C4-2B (cell line): Measurements from ENCODE around the gene SERPIND1.

ENCODE experiments used
- H3K27ac ChIP-seq: fragments of 450-650 bp; 2 replicates; pipeline ENCODE4 v1.5.1; 2017
- ZFX ChIP-seq: fragments of 450-650 bp; IDR thresholded peaks from 2 replicates; pipeline ENCODE4 v1.6.1; 2017
- TF ChIP-seq, protein P1 (sequence below): fragments of 450-650 bp; conservative IDR thresholded peaks from 2 replicates; pipeline ENCODE4 v1.5.1; 2017; ENCODE audit warnings: mild to moderate bottlenecking

Gene SERPIND1

DNA sequence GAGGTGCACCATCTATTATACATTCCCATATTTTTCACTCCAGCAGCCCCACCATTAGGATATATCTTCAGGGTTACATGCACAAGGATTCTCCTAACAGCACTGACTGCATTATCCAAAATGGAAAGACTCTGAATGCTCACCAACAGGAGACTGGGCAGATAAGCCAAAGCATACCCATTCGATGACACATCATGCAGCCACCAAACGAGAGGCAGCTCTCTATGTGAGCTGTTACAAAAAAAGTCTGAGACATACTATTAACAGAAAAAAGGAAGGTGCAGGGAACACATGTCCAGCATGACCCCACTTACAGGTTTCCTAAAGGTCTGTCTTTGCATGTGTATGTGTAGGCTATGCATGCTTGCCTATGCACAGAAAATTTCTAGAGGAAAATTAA, 12.4 kb upstream of the SERPIND1 start:
- H3K27ac ChIP-seq, result no peak overlapping the region
- TF ChIP-seq, protein P1, sequence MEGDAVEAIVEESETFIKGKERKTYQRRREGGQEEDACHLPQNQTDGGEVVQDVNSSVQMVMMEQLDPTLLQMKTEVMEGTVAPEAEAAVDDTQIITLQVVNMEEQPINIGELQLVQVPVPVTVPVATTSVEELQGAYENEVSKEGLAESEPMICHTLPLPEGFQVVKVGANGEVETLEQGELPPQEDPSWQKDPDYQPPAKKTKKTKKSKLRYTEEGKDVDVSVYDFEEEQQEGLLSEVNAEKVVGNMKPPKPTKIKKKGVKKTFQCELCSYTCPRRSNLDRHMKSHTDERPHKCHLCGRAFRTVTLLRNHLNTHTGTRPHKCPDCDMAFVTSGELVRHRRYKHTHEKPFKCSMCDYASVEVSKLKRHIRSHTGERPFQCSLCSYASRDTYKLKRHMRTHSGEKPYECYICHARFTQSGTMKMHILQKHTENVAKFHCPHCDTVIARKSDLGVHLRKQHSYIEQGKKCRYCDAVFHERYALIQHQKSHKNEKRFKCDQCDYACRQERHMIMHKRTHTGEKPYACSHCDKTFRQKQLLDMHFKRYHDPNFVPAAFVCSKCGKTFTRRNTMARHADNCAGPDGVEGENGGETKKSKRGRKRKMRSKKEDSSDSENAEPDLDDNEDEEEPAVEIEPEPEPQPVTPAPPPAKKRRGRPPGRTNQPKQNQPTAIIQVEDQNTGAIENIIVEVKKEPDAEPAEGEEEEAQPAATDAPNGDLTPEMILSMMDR, result no peak
- no peak for TF ChIP-seq ZFX

DNA sequence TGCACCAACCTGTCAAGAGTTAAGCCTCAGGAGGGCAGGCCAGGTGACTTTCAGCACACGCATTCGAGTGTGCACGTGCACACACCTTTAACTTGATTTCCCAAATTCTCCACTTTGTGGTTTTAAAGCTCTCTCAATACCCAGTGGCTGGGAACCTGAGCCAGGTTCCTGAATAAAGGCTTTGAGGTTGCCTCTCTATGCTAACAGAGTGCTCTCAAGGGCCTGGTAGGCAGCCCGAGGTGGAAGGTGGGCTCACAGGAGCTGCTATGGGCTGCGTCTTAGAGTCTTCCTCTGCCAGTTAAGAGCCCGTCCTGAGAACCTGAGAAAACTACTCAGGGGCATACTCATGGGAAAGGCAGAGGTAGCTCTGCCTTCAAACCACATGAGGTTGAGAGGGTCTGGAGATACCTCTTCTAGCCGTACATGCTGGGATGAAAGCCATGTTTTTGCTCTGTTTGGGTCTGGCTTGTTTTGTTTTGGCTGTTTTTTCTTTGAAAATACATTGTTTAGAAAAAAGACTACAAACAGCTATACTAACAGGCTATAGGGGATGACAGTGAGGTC, 11.6 kb upstream of the SERPIND1 start:
- no peak overlapping the region for H3K27ac ChIP-seq
- TF ChIP-seq, protein P1, result no peak
- TF ChIP-seq ZFX, result no peak

DNA sequence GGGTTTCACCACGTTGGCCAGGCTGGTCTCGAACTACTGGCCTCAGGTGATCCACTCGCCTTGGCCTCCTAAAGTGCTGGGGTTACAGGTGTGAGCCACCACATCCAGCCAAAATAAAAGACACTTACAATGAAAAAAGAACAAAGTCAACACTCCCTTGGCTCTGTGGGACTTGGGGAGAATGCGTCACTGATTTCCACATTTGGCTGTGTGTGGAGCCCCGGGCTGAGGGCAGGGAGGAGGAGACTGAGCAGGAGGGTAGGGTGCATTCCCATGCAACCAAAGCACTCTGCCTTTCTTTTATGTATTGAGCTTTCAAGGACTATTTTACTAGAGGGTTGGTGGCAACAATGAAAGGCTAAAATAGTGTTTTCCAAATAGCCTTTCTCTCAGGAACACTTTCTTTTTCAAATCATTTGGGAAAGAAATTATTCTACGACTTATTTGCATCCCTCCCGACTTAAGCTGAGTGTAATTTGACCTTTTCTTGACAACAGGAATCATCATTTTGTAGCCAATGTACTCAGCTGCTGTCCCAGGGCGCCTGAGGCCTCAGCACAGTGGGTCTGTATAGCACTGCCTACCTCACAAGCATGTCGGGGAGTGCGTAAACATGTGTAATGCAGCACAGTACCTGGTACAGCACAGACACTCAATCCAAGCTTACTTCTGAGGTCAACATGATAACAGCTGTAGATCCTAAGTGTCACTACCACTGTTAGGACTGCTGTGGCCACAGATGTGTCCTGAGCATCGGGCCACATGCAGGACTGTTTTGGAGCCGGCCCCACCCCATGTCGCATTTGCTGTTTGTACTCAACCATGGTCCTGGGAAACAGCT, 10.1 kb upstream of the SERPIND1 start:
- TF ChIP-seq ZFX, result no peak
- TF ChIP-seq, protein P1, result no peak
- no peak overlapping the region for H3K27ac ChIP-seq

DNA sequence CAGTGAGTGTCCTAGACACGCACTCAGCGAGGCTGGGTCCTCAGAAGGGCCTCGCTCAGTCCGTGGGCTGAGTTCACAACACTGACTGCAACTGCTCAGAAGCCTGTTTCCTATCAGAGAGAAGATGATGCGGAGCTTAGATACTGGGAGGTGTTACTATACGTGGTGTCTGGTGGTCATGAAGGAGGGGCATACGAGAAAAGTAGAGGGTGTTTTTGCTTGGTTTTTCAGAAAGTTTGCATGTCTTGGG, 9.5 kb upstream of the SERPIND1 start:
- TF ChIP-seq, protein P1, result no peak
- TF ChIP-seq ZFX, result no peak
- H3K27ac ChIP-seq, result no peak overlapping the region

DNA sequence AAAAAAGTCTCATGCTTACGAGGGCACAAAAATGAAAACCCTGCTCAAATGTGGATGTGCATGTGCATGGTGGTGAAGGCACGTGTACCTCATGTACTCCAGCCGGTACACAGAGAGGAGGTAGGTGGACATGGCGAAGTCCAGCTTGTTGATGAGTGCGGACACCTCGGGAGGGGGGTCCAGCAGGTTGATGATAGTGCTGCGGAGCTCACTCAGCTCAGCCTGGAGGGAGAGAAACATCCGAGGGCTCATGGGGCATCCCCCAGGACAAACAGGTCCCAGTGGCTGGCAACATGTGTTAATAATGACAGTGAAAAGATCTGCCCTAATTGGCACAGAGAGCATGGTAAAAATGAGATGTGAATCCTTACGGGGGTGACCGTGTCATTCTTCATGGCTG, 9.2 kb upstream of the SERPIND1 start:
- TF ChIP-seq, protein P1, result no peak
- no peak for TF ChIP-seq ZFX
- no peak overlapping the region for H3K27ac ChIP-seq

DNA sequence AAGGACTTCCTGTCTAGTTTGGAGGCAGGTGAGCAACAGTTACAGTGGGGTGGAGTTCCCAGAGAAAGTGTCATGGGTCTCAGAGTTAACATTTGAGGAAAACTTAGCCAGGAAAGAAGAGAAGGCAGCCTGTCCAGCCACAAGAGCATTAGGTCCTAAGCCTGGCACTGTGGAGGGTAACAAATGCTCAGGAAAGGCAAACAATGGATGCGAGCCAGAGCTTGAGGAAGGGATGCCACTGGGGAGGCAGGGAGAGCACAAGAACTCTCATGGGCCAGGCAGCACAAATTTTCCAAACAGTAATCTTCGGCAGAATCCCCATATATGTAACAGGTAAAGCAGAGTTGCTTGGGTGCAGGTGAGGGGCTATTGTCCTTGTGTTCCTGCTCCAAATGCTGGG, 8.0 kb upstream of the SERPIND1 start:
- H3K27ac ChIP-seq, result peak overlapping the region; percentile 1; the same call in 1 of the 2 replicates

DNA sequence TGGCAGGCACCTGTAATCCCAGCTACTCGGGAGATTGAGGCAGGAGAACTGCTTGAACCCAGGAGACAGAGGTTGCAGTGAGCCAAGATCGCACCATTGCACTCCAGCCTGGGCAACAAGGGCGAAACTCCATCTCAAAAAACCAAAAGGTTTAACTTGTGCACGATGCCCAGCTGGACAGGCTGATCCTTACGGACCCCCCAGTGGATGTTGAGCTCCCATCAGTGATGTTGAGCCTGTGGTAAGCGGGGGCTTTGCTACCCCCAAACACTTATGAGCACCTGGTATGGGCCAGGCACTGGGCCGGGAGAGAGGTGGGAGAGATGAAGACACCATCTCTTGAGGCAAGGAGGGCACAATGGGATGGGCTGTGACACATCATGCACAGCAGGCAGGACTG, 7.4 kb upstream of the SERPIND1 start:
- no peak for TF ChIP-seq ZFX
- TF ChIP-seq, protein P1, result no peak
- H3K27ac ChIP-seq, result no peak overlapping the region

More for the DNA sequence above, 8.0 kb upstream of the SERPIND1 start:
- TF ChIP-seq ZFX, result no peak
- TF ChIP-seq, protein P1, result no peak

DNA sequence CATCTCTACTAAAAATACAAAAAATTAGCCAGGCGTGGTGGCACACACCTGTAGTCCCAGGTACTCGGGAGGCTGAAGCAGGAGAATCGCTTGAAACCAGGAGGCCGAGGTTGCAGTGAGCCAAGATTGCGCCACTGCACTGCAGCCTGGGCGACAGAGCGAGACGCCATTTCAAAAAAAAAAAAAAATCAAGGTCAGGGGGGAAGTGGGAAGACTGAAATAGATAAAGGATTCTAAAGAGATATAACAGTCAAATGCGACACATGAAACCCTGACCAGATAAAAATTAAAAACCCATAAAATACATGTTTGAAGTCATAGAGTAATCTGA, 4.5 kb upstream of the SERPIND1 start:
- H3K27ac ChIP-seq, result peak overlapping the region; percentile 19
